ENCODE data around the gene INO80B. TPM values are rescaled to one million over a fixed set of nuclear protein-coding genes. Genes with fewer than 3 reads are reported as not detected.

INO80B gene
- 16.2 and 17.2 TPM in 2 replicates for total RNA-seq

GRCh38 chr2:74454654-74455511, at the start of gene INO80B:
Gene INO80B (plus strand): TSS chr2:74455087. CDS start chr2:74455117, 30 bp downstream.

GRCh38 chr2:74421221-74421870, 33.5 kb upstream of the INO80B start, which contains the start of the genes C2orf81 and WDR54:
Gene C2orf81 (minus strand): TSS chr2:74421619. CDS start chr2:74421560, 59 bp downstream.
Gene WDR54 (plus strand): TSS chr2:74421730. CDS start chr2:74422154, 424 bp downstream.

GRCh38 chr2:74441690-74442482, 13.0 kb upstream of the INO80B start, which contains the start of gene RTKN:
Gene RTKN (minus strand): TSS chr2:74441937. CDS start chr2:74441816, 121 bp downstream.

GRCh38 chr2:74458132-74458937, 3.4 kb downstream of the INO80B start, which contains the start of gene WBP1:
Gene WBP1 (plus strand): TSS chr2:74458438. CDS start chr2:74458603, 165 bp downstream.

GRCh38 chr2:74472086-74472944, 17.4 kb downstream of the INO80B start, which contains the start of gene MRPL53:
Gene MRPL53 (minus strand): TSS chr2:74472680. CDS start chr2:74472660, 20 bp downstream.

GRCh38 chr2:74482801-74483674, 28.2 kb downstream of the INO80B start, which contains the start of the genes CCDC142 and TTC31:
Gene CCDC142 (minus strand): TSS chr2:74482998. CDS start chr2:74482837, 161 bp downstream.
Gene TTC31 (plus strand): TSS chr2:74483081. CDS start chr2:74483096, 15 bp downstream.

GRCh38 chr2:74499267-74499939, 44.5 kb downstream of the INO80B start, which contains the start of gene LBX2:
Gene LBX2 (minus strand): TSS chr2:74499603. CDS start chr2:74499537, 66 bp downstream.

GRCh38 chr2:74507145-74507925, 52.4 kb downstream of the INO80B start, which contains the start of gene PCGF1:
Gene PCGF1 (minus strand): TSS chr2:74507695. CDS start chr2:74507668, 27 bp downstream.

Other genes starting within 250 kb of the INO80B start
- 0.05 and 0.07 TPM in 2 replicates for gene SLC4A5, start 111.7 kb upstream of the INO80B start, total RNA-seq
- 125 and 128 TPM in 2 replicates for gene DCTN1, start 74.8 kb upstream of the INO80B start, total RNA-seq
- gene C2orf81, start 33.5 kb upstream of the INO80B start, total RNA-seq = 0.59 and 0.67 TPM in 2 replicates
- 27.2 and 30.3 TPM in 2 replicates for gene WDR54, start 33.4 kb upstream of the INO80B start, total RNA-seq
- gene RTKN, start 13.2 kb upstream of the INO80B start, total RNA-seq = 3.2 and 5.6 TPM in 2 replicates
- gene WBP1, start 3.4 kb downstream of the INO80B start, total RNA-seq = 36.2 and 43.0 TPM in 2 replicates
- 67.8 and 75.5 TPM in 2 replicates for gene MOGS, start 10.3 kb downstream of the INO80B start, total RNA-seq
- 23.0 and 63.2 TPM in 2 replicates for gene MRPL53, start 17.6 kb downstream of the INO80B start, total RNA-seq
- gene CCDC142, start 27.9 kb downstream of the INO80B start, total RNA-seq = 9.8 and 9.9 TPM in 2 replicates
- 15.8 and 22.0 TPM in 2 replicates for gene TTC31, start 28.0 kb downstream of the INO80B start, total RNA-seq
- 2.5 and 4.3 TPM in 2 replicates for gene LBX2, start 44.5 kb downstream of the INO80B start, total RNA-seq
- gene PCGF1, start 52.6 kb downstream of the INO80B start, total RNA-seq = 5.1 and 6.2 TPM in 2 replicates
- gene TLX2, start 59.4 kb downstream of the INO80B start, total RNA-seq = not detected in 2 replicates
- gene DQX1, start 71.1 kb downstream of the INO80B start, total RNA-seq = not detected in 2 replicates
- 111 and 134 TPM in 2 replicates for gene AUP1, start 74.6 kb downstream of the INO80B start, total RNA-seq
- 23.4 and 28.8 TPM in 2 replicates for gene HTRA2, start 74.8 kb downstream of the INO80B start, total RNA-seq
- gene LOXL3, start 98.9 kb downstream of the INO80B start, total RNA-seq = 0.27 and 0.94 TPM in 2 replicates
- gene DOK1, start 99.6 kb downstream of the INO80B start, total RNA-seq = 19.9 and 23.2 TPM in 2 replicates
- not detected in 2 replicates for gene M1AP, start 193.2 kb downstream of the INO80B start, total RNA-seq
- 3.7 and 5.0 TPM in 2 replicates for gene SEMA4F, start 199.2 kb downstream of the INO80B start, total RNA-seq